Dendritic cell treated with granulocyte-macrophage colony-stimulating factor and Interleukin-4, amounts not matched to agents 40 ng/mL and 50 ng/mL, for 4 days (primary cell): ENCODE data around the gene DNAJC7.

Source experiments
- H3K27ac Mint-ChIP-seq: one replicate; pipeline ENCODE4 v1.8.0; 2022; ENCODE audit warnings: mild to moderate bottlenecking, mixed read lengths
- H3K27me3 Mint-ChIP-seq: one replicate; pipeline ENCODE4 v1.8.0; 2022; ENCODE audit warnings: mild to moderate bottlenecking, mixed read lengths
- H3K36me3 Mint-ChIP-seq: one replicate; pipeline ENCODE4 v1.8.0; 2022; ENCODE audit warnings: low read depth, mixed read lengths
- H3K4me1 Mint-ChIP-seq: one replicate; pipeline ENCODE4 v1.8.0; 2022; ENCODE audit warnings: low read depth, mixed read lengths
- H3K4me3 Mint-ChIP-seq: one replicate; pipeline ENCODE4 v1.8.0; 2022; ENCODE audit warnings: mild to moderate bottlenecking, moderate library complexity, mixed read lengths
- H3K9me3 Mint-ChIP-seq: one replicate; pipeline ENCODE4 v1.8.0; 2022; ENCODE audit warnings: mixed read lengths
- intact Hi-C: fragments of 100-400 bp; cut with micrococcal nuclease; formaldehyde crosslinking; loops from one replicate; pipeline ENCODE4 v1.15.0; 2022

Gene DNAJC7, protein sequence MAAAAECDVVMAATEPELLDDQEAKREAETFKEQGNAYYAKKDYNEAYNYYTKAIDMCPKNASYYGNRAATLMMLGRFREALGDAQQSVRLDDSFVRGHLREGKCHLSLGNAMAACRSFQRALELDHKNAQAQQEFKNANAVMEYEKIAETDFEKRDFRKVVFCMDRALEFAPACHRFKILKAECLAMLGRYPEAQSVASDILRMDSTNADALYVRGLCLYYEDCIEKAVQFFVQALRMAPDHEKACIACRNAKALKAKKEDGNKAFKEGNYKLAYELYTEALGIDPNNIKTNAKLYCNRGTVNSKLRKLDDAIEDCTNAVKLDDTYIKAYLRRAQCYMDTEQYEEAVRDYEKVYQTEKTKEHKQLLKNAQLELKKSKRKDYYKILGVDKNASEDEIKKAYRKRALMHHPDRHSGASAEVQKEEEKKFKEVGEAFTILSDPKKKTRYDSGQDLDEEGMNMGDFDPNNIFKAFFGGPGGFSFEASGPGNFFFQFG

DNA sequence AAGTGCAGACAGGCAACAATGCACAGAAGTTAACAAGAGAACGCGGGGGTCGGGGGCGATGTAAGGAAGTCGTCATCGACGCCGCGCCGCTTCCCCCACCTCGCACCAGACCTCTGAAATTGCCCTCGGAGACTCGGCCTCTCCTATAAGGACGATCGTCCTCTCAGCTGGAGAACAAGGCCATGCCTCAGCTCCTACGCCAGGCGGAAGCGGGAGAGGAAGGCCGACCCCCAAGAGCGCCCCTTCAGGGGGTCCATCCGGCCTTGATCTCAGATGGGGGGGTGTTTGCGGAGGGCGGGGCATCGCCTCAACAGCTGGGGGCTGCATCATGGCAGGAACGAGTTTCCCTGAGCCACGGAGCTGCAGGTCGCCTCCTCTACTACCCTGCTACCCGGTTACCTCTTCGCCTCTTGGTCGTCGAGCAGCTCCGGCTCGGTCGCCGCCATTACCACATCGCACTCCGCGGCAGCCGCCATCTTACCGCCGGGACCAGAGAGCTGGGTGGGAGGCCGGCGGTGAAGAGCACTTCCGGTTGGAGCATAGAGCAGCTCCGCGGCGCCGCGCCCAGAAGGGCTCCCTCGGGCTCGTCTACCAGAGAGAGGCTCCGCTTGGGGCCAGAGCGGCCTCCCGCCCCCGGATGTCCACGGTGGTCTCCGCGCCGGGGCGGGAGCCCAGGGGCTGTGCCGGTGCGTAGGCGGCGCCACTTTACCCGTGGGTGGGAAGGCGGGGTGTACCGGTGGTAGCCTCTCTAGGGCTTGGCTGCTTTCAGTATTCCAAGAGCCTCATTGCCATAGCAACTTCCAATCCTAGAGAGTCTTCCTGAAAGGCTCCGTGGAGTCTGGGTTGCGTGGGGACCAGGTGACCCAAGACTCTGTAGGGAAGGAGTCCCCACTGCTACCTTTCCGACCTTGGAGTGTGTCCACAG, at the start of gene DNAJC7:
Gene DNAJC7 (minus strand): TSS at position 499 of the 925 bp plus-strand sequence. CDS start 23 bp downstream, at position 476.
- peak within 1 kb of the TSS; percentile 99 for H3K4me3 Mint-ChIP-seq
- no peaks in the 10 kb centered on the region for H3K9me3 Mint-ChIP-seq
- H3K36me3 Mint-ChIP-seq: peaks cover 54% of the 10 kb centered on the region
- intact Hi-C loops: loop anchor here (2.0 to 5.0 kb wide), 2 partner anchors 50 to 165 kb away; partner anchors contain the start of genes CNP and KCNH4
- H3K27ac Mint-ChIP-seq: peak within 1 kb of the TSS; percentile 99
- no peaks in the 10 kb centered on the region for H3K27me3 Mint-ChIP-seq
- H3K4me1 Mint-ChIP-seq: peaks cover 70% of the 10 kb centered on the region

DNA sequence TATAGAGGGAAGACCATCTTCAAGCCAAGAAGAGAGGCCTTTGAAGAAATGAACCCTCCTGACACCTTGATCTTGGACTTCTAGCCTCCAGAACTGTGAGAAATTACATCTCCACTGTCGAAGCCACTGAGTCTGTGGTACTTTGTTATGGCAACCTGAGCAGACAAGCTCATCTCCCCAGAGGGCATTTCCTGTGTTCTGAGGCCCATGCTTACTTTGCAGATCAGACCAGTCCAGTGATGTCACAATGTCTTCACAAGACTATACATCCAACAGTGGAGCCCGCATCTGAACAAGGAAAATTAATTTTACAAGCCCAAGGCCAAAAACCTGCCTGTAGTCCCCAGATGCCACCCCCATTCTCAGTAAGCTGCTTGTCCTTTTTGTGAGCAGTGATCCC, 48.0 kb upstream of the DNAJC7 start:
- Mint-ChIP-seq H3K9me3 (no peaks in the 10 kb centered on the region), H3K4me3 (no peak overlapping the region), H3K27ac (peak overlapping the region; percentile 96), H3K36me3 (no peaks in the 10 kb centered on the region), H3K4me1 (peaks cover 30% of the 10 kb centered on the region), H3K27me3 (peaks cover 10% of the 10 kb centered on the region)
- intact Hi-C loops: loop anchor here (5.0 kb wide), 1 partner anchor 52 kb away; no protein-coding TSS in a partner anchor

DNA sequence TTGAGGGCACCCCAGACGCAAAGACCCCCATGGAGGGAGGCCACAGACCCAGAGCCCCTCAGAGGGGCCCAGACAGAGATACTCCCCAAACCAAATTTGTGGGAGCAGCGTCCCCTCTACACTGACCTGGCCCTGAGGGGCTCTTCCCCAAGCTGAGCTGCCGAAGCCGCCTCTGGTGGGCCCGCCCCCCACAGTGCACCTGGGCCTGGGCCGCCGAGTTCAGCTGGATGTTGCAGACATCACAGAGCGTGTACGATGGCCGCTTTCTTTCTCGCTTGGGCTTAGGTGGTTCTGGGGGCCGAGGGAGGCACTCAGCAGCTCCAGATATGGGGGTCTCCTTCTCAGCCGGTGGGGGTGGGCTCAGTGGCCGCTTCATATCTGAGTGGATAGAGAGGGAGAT, 45.4 kb upstream of the DNAJC7 start:
- Mint-ChIP-seq H3K27me3 (peaks cover 1% of the 10 kb centered on the region), H3K4me3 (no peak overlapping the region), H3K36me3 (no peaks in the 10 kb centered on the region), H3K4me1 (peaks cover 36% of the 10 kb centered on the region), H3K9me3 (no peaks in the 10 kb centered on the region), H3K27ac (peak overlapping the region; percentile 96)
- intact Hi-C loops: no loop called here

DNA sequence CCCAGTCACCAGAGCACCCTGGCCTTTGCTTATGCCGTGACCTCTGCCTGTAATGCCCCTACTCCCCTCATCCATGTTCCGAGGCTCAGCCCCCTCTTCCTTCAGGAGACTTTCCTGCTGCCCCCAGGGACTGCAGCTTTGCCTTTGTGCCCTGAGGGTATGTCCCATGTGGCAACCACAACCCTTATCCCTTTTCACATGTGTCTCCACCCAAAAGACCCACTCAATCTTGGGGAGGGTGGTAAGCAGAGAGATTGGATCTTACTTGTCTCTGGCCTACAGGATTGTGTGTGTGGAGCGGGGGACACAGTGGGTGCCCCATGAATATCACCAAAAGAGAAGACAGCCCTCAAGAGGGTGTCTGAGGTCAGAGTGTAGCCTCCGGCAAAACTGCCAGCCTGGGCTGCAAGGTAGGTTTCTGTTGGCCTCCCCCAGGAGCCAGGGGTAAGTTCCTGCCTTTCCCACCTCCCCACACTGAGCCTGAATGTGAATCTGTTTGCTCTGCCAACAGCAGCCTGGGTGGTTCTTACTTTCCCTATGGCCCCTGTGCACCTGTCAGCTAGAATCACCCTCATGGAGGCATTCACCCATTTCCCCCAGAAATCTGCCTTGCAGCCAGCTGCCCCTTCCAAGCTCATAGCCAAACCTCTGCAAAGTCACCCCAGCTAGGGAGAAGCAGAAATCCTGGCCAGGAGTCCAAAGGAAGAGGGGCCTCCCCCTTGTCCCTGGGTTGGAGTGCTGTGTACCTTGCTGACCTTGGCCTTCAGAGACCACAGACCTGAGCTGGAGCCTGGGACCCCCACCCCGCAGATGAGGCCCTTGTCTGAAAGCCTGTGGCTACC, 44.6 kb upstream of the DNAJC7 start:
- Mint-ChIP-seq H3K4me1 (peaks cover 36% of the 10 kb centered on the region), H3K27me3 (no peaks in the 10 kb centered on the region), H3K9me3 (no peaks in the 10 kb centered on the region), H3K27ac (peak overlapping the region; percentile 96), H3K36me3 (no peaks in the 10 kb centered on the region), H3K4me3 (no peak overlapping the region)
- intact Hi-C loops: no loop called here

DNA sequence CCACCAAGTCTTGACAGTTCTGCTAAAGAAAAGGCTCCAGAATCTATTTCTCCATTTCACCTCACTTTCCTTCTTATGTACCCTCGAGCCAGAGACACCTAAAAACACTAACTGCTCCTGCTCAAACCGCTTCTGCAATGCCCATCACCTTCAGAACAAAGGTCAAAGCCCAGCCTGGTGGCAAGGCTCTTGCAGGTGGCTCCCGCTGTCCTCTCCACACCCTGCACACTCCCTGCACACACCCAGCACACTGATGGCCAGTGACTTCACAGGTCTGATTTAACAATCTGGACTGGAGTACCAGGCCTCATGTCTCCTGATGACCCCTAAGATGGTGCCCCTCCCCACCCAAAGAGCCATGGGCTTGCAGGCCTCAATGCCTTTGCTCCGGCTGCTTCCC, 43.0 kb upstream of the DNAJC7 start:
- no peaks in the 10 kb centered on the region for H3K36me3 Mint-ChIP-seq
- peaks cover 3% of the 10 kb centered on the region for H3K27me3 Mint-ChIP-seq
- H3K9me3 Mint-ChIP-seq: no peaks in the 10 kb centered on the region
- no peak overlapping the region for H3K27ac Mint-ChIP-seq
- H3K4me1 Mint-ChIP-seq: peaks cover 36% of the 10 kb centered on the region
- H3K4me3 Mint-ChIP-seq: no peak overlapping the region
- intact Hi-C loops: no loop called here

DNA sequence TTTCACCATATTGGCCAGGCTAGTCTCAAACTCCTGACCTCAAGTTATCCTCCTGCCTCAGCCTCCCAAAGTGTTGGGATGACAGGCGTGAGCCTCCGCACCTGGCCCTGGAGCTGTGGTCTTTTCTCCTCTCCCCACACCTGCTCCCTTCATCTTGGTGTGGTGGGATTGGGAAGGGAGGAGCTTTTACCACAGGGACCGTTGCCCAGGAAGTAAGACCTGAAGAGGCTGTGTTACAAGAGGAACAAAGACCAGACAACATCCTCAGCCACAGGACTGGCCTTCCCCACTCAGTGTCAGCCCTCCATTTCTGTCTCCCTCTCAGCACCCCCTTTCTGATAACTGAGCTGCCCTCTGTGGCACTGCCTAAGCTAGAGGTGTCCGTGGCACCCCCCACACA, 42.6 kb upstream of the DNAJC7 start:
- Mint-ChIP-seq H3K4me1 (peaks cover 36% of the 10 kb centered on the region), H3K9me3 (no peaks in the 10 kb centered on the region), H3K27ac (no peak overlapping the region), H3K27me3 (peaks cover 7% of the 10 kb centered on the region), H3K36me3 (no peaks in the 10 kb centered on the region), H3K4me3 (no peak overlapping the region)
- intact Hi-C loops: no loop called here

DNA sequence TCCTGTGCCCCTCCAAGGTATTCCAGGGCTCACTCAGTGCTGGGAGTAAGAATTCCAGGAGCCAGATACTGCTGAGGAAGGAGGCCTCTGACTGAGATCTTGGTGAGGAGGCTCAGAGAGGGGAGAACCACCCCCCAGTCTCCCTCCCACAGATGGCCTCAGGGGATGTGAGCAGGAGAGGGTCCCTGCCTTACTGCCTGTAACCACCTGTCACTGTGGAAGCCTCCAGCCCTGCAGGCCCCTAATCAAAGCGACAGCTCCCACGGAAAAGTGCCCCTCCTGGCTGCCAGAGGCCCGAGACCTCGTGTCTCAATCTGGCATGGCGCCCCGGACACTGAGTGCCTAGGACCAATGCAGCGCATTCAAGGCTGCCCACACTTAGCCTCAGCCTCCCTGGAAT, 40.8 kb upstream of the DNAJC7 start:
- H3K36me3 Mint-ChIP-seq: no peaks in the 10 kb centered on the region
- no peak overlapping the region for H3K4me3 Mint-ChIP-seq
- no peaks in the 10 kb centered on the region for H3K9me3 Mint-ChIP-seq
- H3K27me3 Mint-ChIP-seq: peaks cover 21% of the 10 kb centered on the region
- H3K27ac Mint-ChIP-seq: no peak overlapping the region
- intact Hi-C loops: no loop called here
- H3K4me1 Mint-ChIP-seq: peaks cover 23% of the 10 kb centered on the region

DNA sequence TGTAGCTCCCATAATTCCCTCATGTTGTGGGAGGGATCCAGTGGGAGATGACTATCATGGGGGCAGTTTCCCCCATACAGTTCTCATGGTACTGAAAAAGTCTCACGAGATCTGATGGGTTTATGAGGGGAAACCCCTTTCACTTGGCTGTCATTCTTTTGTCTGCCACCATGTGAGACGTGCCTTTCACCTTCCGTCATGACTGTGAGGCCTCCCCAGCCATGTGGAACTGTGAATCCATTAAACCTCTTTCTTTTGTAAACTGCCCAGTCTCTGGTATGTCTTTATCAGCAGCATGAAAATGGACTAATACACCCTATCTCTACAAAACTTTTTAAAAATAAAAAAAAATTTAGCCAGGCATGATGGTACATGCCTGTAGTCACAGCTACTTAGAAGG, 39.4 kb upstream of the DNAJC7 start:
- Mint-ChIP-seq H3K4me1 (peaks cover 9% of the 10 kb centered on the region), H3K9me3 (no peaks in the 10 kb centered on the region), H3K27ac (no peak overlapping the region), H3K36me3 (no peaks in the 10 kb centered on the region), H3K27me3 (peaks cover 34% of the 10 kb centered on the region), H3K4me3 (no peak overlapping the region)
- intact Hi-C loops: no loop called here

DNA sequence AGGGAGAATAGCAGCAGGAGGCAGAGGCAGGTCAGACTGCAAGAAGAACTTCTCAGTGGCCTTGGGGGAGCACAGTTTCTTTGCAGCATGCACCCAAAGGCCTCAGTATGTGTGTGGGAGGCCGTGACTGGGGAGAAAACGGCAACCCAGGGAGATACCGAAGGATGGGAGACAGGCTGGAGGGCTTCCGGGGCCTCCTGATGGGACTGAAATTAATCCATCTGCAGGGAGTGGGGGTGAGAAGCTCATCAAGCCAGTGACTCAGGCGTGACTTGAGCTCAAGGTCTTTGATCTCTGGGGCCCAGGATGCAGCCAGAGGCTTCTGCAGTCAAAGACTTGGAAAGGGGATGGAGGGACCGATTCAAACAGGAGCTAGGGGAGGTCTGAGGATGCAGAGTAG, 38.3 kb upstream of the DNAJC7 start:
- intact Hi-C loops: no loop called here
- H3K27me3 Mint-ChIP-seq: peaks cover 44% of the 10 kb centered on the region
- peaks cover 16% of the 10 kb centered on the region for H3K4me1 Mint-ChIP-seq
- H3K4me3 Mint-ChIP-seq: no peak overlapping the region
- no peak overlapping the region for H3K27ac Mint-ChIP-seq
- no peaks in the 10 kb centered on the region for H3K9me3 Mint-ChIP-seq
- H3K36me3 Mint-ChIP-seq: no peaks in the 10 kb centered on the region

DNA sequence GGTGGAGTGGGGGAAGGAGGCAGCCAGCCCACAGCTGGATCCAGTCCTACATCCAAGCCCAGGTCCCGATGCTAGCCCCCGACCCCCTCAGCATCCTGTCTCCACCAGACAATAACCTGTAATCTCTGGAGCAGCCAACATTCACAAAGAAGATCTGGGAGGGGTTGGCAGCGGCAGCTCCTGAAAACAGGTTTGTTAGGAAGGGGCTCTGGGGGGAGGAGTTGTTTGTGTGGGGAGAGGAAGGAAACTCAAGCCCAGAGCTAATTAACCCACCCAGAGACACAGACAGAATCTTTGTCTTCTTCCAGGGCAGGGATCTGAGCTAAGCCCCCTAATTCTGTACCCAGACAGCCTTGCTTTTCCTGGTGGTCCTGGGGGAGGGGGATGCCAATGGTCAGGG, 37.8 kb upstream of the DNAJC7 start:
- intact Hi-C loops: no loop called here
- H3K27me3 Mint-ChIP-seq: peaks cover 44% of the 10 kb centered on the region

DNA sequence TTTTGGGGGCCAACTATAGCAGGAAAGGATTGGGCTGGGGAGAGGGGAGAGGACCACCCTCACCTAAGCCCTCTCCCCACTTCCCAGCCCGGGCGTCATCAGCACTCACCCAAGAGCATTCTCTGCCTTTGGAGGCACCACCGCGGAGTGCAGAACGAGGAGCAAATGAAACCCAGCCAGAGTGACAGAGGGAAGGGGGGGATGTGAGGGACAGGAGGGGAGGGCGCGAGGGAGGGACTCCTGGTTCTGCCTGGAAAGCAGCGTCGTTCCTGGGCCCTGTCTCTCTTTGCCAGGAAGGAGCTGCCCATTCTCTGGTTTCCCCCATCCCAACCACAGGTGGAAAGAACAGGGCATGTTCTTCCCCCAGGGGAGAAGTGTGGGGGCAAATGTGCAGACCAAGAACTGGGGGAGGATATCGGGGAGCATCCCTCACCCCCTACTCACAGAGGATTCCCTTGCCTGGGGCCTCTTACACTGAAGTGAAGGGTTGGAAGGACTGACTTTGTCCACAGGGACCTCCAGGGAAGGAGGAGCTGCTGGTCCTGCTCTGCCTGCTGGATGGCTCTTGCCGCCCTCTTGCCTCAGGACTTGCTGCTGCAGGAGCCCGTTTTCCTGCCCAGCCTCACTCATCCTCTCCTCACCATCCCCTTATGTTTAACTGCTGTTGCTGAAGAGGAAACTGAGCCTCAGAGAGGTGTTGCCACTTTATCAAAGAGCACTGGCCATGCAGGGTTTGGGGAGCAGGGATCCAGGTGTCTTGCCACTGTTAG, 36.7 kb upstream of the DNAJC7 start:
- H3K36me3 Mint-ChIP-seq: no peaks in the 10 kb centered on the region
- no peak overlapping the region for H3K4me3 Mint-ChIP-seq
- H3K27me3 Mint-ChIP-seq: peaks cover 49% of the 10 kb centered on the region
- intact Hi-C loops: no loop called here
- H3K9me3 Mint-ChIP-seq: no peaks in the 10 kb centered on the region
- H3K27ac Mint-ChIP-seq: no peak overlapping the region
- peaks cover 13% of the 10 kb centered on the region for H3K4me1 Mint-ChIP-seq

More for the DNA sequence above, 37.8 kb upstream of the DNAJC7 start:
- H3K4me3 Mint-ChIP-seq: no peak overlapping the region
- H3K9me3 Mint-ChIP-seq: no peaks in the 10 kb centered on the region
- no peaks in the 10 kb centered on the region for H3K36me3 Mint-ChIP-seq
- peaks cover 11% of the 10 kb centered on the region for H3K4me1 Mint-ChIP-seq
- H3K27ac Mint-ChIP-seq: no peak overlapping the region

DNA sequence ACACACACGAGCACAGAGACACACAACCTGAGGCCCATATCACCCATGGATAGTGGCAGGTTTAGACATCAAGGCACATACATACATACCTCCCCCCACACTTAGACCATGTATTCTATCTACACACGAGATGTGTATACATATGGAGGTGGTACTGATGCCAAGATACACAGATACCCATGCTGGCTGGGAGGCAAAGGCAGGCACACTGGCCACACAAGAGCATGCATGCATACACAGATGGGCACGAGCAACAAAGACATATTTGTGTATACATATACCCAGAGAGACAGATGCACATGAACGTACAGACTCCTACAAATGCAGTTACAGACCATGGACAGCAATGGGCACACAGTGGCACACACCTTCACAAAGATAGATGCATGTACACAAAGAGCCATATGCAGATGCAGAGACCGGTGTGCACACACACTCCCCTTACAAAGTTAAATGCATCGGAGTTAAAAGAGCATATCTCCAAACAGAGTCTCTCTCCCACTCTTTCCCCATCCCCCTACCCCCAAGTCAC, 35.2 kb upstream of the DNAJC7 start:
- Mint-ChIP-seq H3K27me3 (peaks cover 54% of the 10 kb centered on the region), H3K4me1 (peaks cover 13% of the 10 kb centered on the region), H3K36me3 (no peaks in the 10 kb centered on the region), H3K27ac (no peak overlapping the region), H3K4me3 (no peak overlapping the region), H3K9me3 (no peaks in the 10 kb centered on the region)
- intact Hi-C loops: no loop called here
